ENCODE data around the gene LIPG. TPM values are rescaled to one million over a fixed set of nuclear protein-coding genes. Genes with fewer than 3 reads are reported as not detected.

LIPG gene
- total RNA-seq, 2 donors from 2014 or later, result 0.09 to 1.6 TPM

DNA sequence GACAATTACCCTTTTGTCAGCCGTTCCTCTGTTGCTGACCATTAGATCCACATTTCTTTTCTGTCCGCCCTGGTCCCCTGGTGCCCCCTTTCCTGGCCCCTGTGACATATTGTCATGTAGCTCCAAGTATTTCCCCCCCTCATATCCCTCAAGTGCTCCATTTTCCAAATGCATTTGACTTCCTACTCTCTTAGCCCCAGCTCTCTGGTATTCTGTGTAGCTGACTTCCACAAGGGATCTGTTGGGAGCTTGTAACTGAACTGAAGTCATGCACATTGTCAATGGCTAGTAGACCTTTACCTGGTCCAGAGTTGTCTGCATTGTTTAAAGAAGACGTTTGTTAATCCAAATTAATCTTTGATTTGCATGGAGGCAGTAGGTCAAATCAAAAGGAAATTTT, 34.8 kb downstream of the LIPG start:
- no peak for DNase-seq
- intact Hi-C loops (cut with DNase I), result no loop called here
- ATAC-seq, result no peak

DNA sequence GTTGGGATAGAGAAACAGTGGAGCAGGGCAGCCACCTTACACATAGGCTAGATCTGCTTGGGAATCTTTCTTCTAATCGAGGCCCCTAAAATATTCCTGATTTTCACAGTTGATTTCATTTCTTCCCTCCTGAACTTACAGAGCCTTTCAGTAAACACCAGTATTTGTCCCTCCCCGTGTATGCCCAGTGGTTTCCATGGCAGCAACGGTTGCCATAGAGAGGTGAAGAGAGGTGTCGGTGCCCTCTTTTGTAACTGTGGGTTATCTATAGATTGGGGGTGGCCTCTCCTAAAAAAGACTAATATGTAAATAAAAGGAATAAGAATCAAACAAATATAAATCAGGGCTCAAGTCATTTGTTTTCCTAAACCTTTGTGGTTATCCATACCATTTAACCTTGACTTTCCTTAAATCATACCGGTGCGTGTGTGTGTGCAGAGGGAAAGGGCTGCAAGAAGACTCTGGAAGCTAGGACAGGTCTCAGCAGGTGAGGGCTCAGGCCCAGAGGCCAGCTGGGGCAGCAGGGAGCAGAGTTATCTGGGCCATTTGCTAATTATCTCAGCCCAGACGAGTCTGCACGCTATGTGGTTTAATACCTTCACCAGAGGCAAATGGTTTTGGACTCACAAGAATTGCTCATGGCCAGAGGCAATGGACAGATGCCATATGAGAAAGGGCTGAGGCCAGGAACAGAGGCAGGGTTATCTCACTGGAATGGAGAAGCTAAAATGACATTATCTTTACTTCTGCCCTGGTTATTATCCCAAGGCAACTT, 35.5 kb downstream of the LIPG start:
- no peak for DNase-seq
- intact Hi-C loops (cut with DNase I), result no loop called here
- no peak for ATAC-seq

DNA sequence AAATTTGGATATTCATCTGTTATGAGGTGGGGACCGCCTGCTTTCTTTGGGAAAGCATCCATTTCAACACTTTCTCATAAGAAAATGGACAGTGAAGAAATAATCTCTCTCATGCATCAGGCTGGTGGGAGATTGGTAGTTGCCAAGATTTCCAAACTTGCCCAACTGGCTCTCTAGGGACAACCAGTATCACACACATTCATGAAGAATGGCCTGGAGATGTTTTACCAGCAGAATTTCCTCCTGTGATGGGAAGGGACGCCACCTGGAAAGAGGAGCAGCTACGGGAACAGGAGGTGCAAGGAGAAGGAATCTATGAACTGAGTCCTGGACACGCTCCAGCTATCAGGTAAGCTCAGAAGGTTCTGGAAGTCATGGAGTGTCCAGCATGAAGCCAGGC, 39.4 kb downstream of the LIPG start:
- no peak for ATAC-seq
- DNase-seq, result no peak
- intact Hi-C loops (cut with DNase I), result no loop called here

DNA sequence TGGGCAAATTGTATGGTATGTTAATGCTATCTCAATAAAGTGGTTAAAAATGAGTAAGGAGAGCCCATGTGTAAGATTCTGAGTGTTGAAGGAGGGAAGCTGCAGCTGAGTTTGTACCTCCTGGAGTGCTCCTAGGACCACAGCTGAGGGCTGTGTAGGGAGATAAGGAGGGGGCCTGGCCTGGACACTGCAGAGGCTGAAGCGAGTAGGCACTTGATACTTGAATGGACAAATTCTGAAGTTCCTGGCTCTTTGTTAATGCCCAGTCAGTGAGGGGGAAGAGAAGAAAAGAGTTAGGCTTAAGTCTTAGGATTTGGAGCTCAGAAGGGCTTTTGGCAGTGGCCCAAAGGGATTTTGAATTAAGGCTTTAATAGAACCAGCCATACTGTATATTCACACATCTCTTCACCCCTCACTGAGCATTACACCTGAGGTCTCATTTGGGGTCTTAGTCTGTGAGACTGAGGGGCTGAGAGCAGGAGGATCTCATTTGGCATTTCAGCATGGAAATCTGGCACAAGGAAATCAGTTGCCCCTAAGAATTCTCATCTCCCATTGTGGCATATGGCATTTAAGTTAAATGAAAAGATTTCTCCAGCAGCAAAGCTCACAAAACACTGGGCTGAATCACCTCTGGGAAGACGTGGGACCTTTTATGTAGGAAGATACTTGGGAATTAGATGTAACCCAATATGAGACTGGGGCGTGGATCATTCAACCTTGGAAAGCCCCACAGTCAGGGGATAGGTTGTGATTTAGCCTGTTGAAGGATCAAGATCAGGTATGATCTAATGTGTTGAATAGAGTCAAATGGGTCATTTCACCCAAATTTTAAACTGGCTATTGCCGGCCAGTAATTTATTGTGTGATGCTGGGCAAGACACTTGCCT, 46.8 kb downstream of the LIPG start:
- DNase-seq (no peak), ATAC-seq (no peak)
- intact Hi-C loops (cut with DNase I), result no loop called here

DNA sequence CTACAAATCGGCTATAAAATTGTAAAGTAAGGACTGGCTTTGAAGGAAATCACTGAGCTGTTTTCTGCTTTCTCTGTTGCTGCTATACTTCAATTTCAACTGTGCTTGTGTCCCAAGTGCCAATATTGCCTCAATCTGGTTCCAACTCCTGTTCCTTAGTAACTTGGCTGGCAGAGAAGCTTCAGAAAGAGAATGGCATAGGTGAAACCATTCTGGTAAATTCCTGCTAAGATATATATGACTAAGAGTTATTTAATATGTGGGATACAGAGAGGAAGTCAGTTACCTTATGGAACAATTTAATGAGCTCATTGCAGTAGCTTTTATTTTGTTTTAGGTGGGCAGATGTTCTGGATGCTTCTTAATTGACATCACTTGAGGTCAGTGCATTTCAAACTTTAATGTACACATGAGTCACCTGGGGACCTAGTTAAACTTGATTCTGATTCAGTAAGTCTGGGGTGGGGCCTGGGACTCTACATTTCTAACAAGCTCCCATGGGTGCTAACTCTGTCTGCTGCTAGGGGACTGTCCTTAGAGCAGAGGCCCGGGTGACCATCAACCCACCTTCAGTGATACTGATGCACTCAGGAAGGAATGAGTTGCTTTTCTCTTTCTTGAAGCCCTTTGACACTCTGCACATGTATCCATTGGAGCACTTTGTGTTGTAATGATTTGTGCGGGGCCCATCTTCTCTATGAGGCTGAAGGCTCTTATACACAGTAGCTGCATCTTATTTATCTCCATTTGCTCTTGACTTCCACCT, 47.6 kb downstream of the LIPG start:
- intact Hi-C loops (cut with DNase I), result no loop called here
- no peak for ATAC-seq

GRCh38 chr18:49610022-49610445, 48.2 kb downstream of the LIPG start:
- ATAC-seq, result no peak
- intact Hi-C loops (cut with DNase I), result no loop called here
- no peak for DNase-seq

More for the DNA sequence above, 47.6 kb downstream of the LIPG start:
- DNase-seq, result no peak

DNA sequence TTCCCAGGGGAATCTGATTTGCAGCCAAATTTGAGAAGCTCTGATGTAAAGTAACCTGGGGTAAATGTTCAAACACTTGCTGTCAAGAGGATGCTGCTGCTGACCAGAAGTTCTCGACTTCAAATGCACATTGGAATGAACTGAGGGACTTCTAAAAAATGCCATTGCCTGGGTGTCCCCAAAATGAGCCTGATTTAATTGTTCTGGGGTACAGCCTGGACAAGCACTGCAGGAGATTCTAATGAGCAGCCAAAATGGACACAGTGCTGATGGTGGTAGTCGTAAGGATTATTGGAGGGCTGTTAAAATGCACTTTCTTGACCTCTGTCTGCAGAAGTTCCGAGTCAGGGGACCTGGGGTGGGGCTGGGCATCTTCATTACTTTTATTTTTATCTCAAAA, 49.5 kb downstream of the LIPG start:
- intact Hi-C loops (cut with DNase I), result no loop called here
- ATAC-seq (no peak), DNase-seq (no peak)

GRCh38 chr18:49612515-49613033, 50.7 kb downstream of the LIPG start:
- ATAC-seq, result no peak
- no peak for DNase-seq
- intact Hi-C loops (cut with DNase I), result no loop called here

- intact Hi-C loops (cut with DNase I), result no loop called here
- no peak for ATAC-seq
- DNase-seq, result no peak
Observed at GRCh38 chr18:49613141-49613640, 51.3 kb downstream of the LIPG start.

DNA sequence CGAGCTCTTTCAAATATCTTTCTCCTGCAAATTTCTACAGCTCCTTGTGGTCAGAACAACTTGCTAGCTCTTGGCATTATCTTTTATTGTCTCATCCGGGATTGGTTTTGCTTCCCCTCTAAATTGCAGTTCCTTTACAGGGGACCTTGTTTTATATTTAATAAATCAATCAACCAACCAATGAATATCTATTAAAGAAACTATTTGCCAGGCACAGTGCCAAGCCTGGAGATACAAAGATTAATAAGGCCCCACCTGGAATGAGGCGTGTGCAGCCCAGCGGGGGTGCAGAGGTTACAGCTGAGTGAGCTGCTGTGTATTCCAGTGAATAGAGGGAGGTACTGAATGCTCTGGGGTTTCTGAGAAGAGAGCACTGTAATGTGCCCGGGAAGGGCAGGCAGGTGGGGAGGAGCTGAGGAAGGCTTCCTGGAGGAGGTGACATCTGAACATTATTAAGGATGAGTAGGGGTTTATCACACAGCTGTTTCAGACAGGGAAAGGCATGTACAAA, 51.8 kb downstream of the LIPG start:
- intact Hi-C loops (cut with DNase I), result no loop called here
- no peak for ATAC-seq
- DNase-seq, result no peak

- no peak for DNase-seq
- no peak for ATAC-seq
- intact Hi-C loops (cut with DNase I), result no loop called here
Observed at GRCh38 chr18:49616618-49617328, 54.9 kb downstream of the LIPG start.

DNA sequence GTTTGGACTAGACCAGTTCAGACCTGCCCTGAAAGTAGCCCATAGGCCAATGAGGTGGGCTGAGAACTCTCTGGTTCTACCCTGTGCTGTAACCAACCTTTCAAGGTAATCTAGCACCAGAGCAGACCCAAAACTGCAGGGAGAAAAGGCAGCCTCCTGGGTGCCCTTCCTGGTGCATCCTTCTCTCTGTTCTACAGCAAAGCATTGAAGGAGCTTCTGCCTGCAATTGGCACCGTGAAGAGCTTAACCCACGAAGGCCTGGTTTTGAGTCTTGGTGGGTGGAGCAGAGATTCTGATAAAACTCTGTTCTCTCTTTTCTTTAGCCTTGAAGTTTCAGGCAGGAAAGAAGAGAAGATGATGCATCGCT, 55.5 kb downstream of the LIPG start:
- no peak for DNase-seq
- intact Hi-C loops (cut with DNase I), result no loop called here
- ATAC-seq, result no peak

DNA sequence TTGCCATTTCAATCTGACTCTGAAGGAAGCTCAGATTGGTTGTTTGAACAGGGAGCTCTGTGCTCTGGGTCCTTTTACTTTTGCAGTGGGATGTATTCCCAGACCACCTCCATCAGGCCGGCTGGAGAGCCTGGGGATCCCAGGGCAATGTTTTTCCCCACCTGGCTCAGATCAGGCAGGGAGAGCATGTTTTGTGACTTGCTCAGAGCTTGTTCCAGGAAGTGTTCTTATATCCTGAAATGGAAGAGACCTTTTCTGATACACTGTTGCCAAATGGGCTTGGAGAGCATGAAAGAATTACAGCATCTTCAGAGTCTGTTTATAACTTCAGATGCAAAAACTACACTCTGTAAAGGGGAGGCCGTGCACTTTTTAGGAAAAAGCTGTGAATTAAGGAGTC, 56.0 kb downstream of the LIPG start:
- no peak for ATAC-seq
- DNase-seq, result no peak
- intact Hi-C loops (cut with DNase I), result no loop called here

- no peak for DNase-seq
- intact Hi-C loops (cut with DNase I), result no loop called here
- ATAC-seq, result peak in 1 of 2 donors; percentile 71
Observed at GRCh38 chr18:49618742-49619681, 57.2 kb downstream of the LIPG start.

GRCh38 chr18:49619801-49620200, 57.9 kb downstream of the LIPG start:
- DNase-seq, result no peak
- ATAC-seq, result no peak
- intact Hi-C loops (cut with DNase I), result no loop called here

DNA sequence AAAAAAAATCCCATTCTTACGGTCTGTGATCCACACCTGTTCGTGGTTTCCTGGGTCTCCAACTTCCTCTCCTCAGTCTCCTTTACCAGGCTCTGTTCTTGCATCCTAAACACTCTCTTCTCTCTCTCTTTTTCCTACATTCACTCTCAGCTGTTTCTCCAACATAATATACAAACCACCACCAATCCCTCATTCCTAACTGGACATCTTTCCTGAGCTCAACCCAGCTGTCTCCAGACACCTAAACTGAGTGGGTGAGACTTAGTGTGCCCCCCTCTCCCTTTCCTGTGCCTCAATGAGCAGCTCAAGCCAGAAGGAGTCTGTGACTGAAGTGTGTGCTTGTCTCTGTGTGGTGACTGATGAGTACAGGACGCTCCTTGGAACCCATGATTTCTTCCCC, 59.4 kb downstream of the LIPG start:
- DNase-seq (no peak), ATAC-seq (no peak)
- intact Hi-C loops (cut with DNase I), result no loop called here

GRCh38 chr18:49621717-49622351, 60.0 kb downstream of the LIPG start:
- intact Hi-C loops (cut with DNase I), result no loop called here
- DNase-seq (no peak), ATAC-seq (no peak)

Measured in left cardiac atrium (tissue), 4 donors.